Measurements from ENCODE around the gene TEX2. TPM values are rescaled to one million over a fixed set of nuclear protein-coding genes. Genes with fewer than 3 reads are reported as not detected.

The TEX2 gene
- total RNA-seq, 1 experiment from 2014 or later: 20.1 TPM

DNA sequence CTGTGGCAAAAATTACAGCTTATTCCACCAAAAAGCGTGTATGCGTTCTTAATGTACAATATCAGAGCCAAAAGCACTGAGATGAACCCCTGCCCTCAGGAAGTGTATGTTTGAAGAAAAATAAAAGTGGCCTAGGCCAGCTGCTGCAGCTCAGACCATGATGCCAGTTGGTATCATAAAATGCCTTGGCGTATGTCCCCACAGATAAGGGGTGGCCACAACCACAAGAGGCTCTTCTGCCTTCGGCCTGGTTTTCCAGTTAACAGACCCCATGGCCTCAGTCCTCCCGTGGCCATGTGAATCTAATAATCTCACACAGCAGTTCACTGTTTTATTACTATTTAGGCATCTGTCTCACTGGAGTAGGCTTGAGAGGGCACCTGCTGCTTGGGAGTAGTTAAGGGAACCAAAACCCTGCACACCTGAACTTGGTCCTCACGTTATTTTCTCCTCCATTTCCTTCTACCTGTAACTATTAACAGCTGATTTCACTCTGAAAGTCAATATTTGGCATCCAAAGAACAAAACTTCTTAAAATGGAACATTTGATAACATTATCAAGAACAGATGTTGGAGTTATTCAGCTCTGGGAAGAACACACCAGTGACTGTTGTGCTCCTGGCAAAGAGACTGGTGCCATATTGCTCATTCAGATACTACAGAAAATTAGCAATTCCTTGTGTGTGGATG is 98.3 kb downstream of the TEX2 start:
- ChIA-PET CTCF (no interaction called here), POLR2A (no interaction called here)
- ATAC-seq: no peak
- BruUV-seq (replicated peaks): no TSS peak
- H3K36me3 ChIP-seq (ENCODE audit: control insufficient read depth, insufficient read depth, low read length): no peaks in the 10 kb centered on the region
- no peak overlapping the region for H3K4me3 ChIP-seq (ENCODE audit: low read depth in 2 of 2, low read length in 2 of 2)
- H3K27me3 ChIP-seq (ENCODE audit: control insufficient read depth, insufficient read depth, low read length): no peaks in the 10 kb centered on the region
- TF ChIP-seq, protein P1, sequence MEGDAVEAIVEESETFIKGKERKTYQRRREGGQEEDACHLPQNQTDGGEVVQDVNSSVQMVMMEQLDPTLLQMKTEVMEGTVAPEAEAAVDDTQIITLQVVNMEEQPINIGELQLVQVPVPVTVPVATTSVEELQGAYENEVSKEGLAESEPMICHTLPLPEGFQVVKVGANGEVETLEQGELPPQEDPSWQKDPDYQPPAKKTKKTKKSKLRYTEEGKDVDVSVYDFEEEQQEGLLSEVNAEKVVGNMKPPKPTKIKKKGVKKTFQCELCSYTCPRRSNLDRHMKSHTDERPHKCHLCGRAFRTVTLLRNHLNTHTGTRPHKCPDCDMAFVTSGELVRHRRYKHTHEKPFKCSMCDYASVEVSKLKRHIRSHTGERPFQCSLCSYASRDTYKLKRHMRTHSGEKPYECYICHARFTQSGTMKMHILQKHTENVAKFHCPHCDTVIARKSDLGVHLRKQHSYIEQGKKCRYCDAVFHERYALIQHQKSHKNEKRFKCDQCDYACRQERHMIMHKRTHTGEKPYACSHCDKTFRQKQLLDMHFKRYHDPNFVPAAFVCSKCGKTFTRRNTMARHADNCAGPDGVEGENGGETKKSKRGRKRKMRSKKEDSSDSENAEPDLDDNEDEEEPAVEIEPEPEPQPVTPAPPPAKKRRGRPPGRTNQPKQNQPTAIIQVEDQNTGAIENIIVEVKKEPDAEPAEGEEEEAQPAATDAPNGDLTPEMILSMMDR (IDR thresholded peaks at IDR 0.05): no peak
- TF ChIP-seq TCF7L2 (IDR thresholded peaks at IDR 0.05; ENCODE audit: low read depth, low read length) (no peak), SIN3A (IDR thresholded peaks at IDR 0.05; ENCODE audit: borderline replicate concordance, insufficient read depth, low read depth, low read length) (no peak), POLR2AphosphoS5 (IDR thresholded peaks at IDR 0.05; ENCODE audit: low read depth, low read length) (no peak)
- TF ChIP-seq, protein P2, sequence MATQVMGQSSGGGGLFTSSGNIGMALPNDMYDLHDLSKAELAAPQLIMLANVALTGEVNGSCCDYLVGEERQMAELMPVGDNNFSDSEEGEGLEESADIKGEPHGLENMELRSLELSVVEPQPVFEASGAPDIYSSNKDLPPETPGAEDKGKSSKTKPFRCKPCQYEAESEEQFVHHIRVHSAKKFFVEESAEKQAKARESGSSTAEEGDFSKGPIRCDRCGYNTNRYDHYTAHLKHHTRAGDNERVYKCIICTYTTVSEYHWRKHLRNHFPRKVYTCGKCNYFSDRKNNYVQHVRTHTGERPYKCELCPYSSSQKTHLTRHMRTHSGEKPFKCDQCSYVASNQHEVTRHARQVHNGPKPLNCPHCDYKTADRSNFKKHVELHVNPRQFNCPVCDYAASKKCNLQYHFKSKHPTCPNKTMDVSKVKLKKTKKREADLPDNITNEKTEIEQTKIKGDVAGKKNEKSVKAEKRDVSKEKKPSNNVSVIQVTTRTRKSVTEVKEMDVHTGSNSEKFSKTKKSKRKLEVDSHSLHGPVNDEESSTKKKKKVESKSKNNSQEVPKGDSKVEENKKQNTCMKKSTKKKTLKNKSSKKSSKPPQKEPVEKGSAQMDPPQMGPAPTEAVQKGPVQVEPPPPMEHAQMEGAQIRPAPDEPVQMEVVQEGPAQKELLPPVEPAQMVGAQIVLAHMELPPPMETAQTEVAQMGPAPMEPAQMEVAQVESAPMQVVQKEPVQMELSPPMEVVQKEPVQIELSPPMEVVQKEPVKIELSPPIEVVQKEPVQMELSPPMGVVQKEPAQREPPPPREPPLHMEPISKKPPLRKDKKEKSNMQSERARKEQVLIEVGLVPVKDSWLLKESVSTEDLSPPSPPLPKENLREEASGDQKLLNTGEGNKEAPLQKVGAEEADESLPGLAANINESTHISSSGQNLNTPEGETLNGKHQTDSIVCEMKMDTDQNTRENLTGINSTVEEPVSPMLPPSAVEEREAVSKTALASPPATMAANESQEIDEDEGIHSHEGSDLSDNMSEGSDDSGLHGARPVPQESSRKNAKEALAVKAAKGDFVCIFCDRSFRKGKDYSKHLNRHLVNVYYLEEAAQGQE (IDR thresholded peaks at IDR 0.05; ENCODE audit: insufficient read depth in 1 of 2, low read depth in 2 of 2, low read length in 1 of 2): no peak
- no peak for DNase-seq (ENCODE audit: low read depth, low spot score)
- no peak overlapping the region for H3K27ac ChIP-seq (ENCODE audit: low read length)
- in situ Hi-C loops (cut with HindIII; ENCODE audit: low pct_unique_long_range_greater_than_20kb, low sequenced_read_pairs) (no loop called here), intact Hi-C loops (cut with micrococcal nuclease; ENCODE audit: unreplicated experiment) (no loop called here)
- no peaks in the 10 kb centered on the region for H3K4me1 ChIP-seq (ENCODE audit: control insufficient read depth, insufficient read depth, low read length)
- no peaks in the 10 kb centered on the region for H3K9me3 ChIP-seq (ENCODE audit: control insufficient read depth, insufficient read depth, low read depth, low read length)

DNA sequence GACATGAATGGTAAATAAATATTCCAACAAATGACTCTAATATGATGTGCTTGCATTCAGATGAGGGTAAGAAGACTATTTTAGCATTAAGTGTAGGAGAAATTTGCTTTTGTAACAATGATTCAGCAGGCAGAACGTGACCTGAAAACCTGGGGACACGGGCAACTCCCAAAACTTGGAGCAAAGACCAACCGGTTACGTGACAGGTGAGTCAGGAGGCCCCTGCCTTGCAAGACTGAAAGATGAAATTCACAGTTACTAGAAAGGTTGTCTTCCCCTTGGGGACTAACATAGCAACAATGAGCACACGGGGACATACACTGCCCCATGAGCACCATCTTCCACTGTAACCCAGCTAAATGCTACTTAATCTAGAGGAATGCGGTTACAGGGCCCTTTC is 99.6 kb downstream of the TEX2 start:
- no TSS peak for BruUV-seq (replicated peaks)
- intact Hi-C loops (cut with micrococcal nuclease; ENCODE audit: unreplicated experiment) (no loop called here), in situ Hi-C loops (cut with HindIII; ENCODE audit: low pct_unique_long_range_greater_than_20kb, low sequenced_read_pairs) (no loop called here)
- TF ChIP-seq, protein P2 (IDR thresholded peaks at IDR 0.05; ENCODE audit: insufficient read depth in 1 of 2, low read depth in 2 of 2, low read length in 1 of 2): no peak
- TF ChIP-seq, protein P1 (IDR thresholded peaks at IDR 0.05): no peak
- TF ChIP-seq TCF7L2 (IDR thresholded peaks at IDR 0.05; ENCODE audit: low read depth, low read length): no peak
- no peak for TF ChIP-seq POLR2AphosphoS5 (IDR thresholded peaks at IDR 0.05; ENCODE audit: low read depth, low read length)
- H3K4me1 ChIP-seq (ENCODE audit: control insufficient read depth, insufficient read depth, low read length): no peaks in the 10 kb centered on the region
- no peaks in the 10 kb centered on the region for H3K27me3 ChIP-seq (ENCODE audit: control insufficient read depth, insufficient read depth, low read length)
- CTCF ChIA-PET: no interaction called here
- no peaks in the 10 kb centered on the region for H3K36me3 ChIP-seq (ENCODE audit: control insufficient read depth, insufficient read depth, low read length)
- POLR2A ChIA-PET: no interaction called here
- ATAC-seq (no peak), DNase-seq (ENCODE audit: low read depth, low spot score) (no peak)
- no peak overlapping the region for H3K27ac ChIP-seq (ENCODE audit: low read length)
- H3K4me3 ChIP-seq (ENCODE audit: low read depth in 2 of 2, low read length in 2 of 2): no peak overlapping the region
- H3K9me3 ChIP-seq (ENCODE audit: control insufficient read depth, insufficient read depth, low read depth, low read length): no peaks in the 10 kb centered on the region

Data from Panc1 (cell line).